Activated CD8-positive, alpha-beta memory T cell treated with anti-CD3 and anti-CD28 coated beads, Interleukin-2, amount 50 U/mL, for 1 hour (primary cell): Measurements from ENCODE around the gene HPGDS.
"Not testable (repeated sequence)": the region's sequence is repeated elsewhere in the genome, so short reads cannot be mapped to it uniquely, and the experiment has no call there.

Experiments
- DNase-seq: peaks from one replicate; pipeline ENCODE4 v3.0.0-alpha.2; 2020; ENCODE audit errors: extremely low read depth

Gene HPGDS

GRCh38 chr4:94357624-94358023 lies 15.0 kb upstream of the HPGDS start:
- no peak for DNase-seq

GRCh38 chr4:94356444-94356843 lies 13.8 kb upstream of the HPGDS start:
- DNase-seq = no peak

GRCh38 chr4:94354474-94354896 lies 11.8 kb upstream of the HPGDS start:
- DNase-seq = no peak

GRCh38 chr4:94352996-94353395 lies 10.4 kb upstream of the HPGDS start:
- no peak for DNase-seq

GRCh38 chr4:94352163-94352562 lies 9.5 kb upstream of the HPGDS start:
- DNase-seq = no peak

GRCh38 chr4:94351319-94351718 lies 8.7 kb upstream of the HPGDS start:
- DNase-seq = no peak

GRCh38 chr4:94350095-94350494 lies 7.5 kb upstream of the HPGDS start:
- DNase-seq = no peak

- DNase-seq = no peak
Measured at GRCh38 chr4:94349193-94349592, 6.6 kb upstream of the HPGDS start.

- no peak for DNase-seq
Measured at GRCh38 chr4:94348666-94349065, 6.0 kb upstream of the HPGDS start.

- DNase-seq = no peak
Measured at GRCh38 chr4:94346541-94346940, 3.9 kb upstream of the HPGDS start.

GRCh38 chr4:94345969-94346368 lies 3.3 kb upstream of the HPGDS start:
- DNase-seq = no peak

- DNase-seq = no peak
Measured at GRCh38 chr4:94345266-94345665, 2.6 kb upstream of the HPGDS start.

GRCh38 chr4:94344457-94344856 lies 1.8 kb upstream of the HPGDS start:
- DNase-seq = no peak

GRCh38 chr4:94341481-94342370 lies 910 bp downstream of the HPGDS start:
- DNase-seq = no peak

- no peak for DNase-seq
Measured at GRCh38 chr4:94339779-94340178, 2.9 kb downstream of the HPGDS start.

GRCh38 chr4:94338681-94339351 lies 3.8 kb downstream of the HPGDS start:
- no peak for DNase-seq

- DNase-seq = not testable (repeated sequence)
Measured at GRCh38 chr4:94336791-94337190, 5.8 kb downstream of the HPGDS start.

- no peak for DNase-seq
Measured at GRCh38 chr4:94336303-94336702, 6.3 kb downstream of the HPGDS start.

- DNase-seq = no peak
Measured at GRCh38 chr4:94334962-94335361, 7.7 kb downstream of the HPGDS start.

GRCh38 chr4:94334476-94334875 lies 8.2 kb downstream of the HPGDS start:
- DNase-seq = no peak

- DNase-seq = no peak
Measured at GRCh38 chr4:94333866-94334265, 8.8 kb downstream of the HPGDS start.

GRCh38 chr4:94332983-94333590 lies 9.5 kb downstream of the HPGDS start:
- no peak for DNase-seq

GRCh38 chr4:94329933-94330332 lies 12.7 kb downstream of the HPGDS start:
- no peak for DNase-seq
